Smooth muscle cell (in vitro differentiated cells): ENCODE results near the gene PLXNA2. TPM values are rescaled to one million over a fixed set of nuclear protein-coding genes. Genes with fewer than 3 reads are reported as not detected.

Source experiments
- DNase-seq: peaks from one replicate; lab custom pipeline; 2025; ENCODE audit not compliant: unreplicated experiment; lab: John Stamatoyannopoulos, UW
- H2AFZ ChIP-seq: fragments of 200-600 bp; sonication (generic); 2 replicates; pipeline ENCODE4 v1.6.0; 2016; ENCODE audit warnings: antibody characterized with exemption, low read depth, mild to moderate bottlenecking
- H3F3A ChIP-seq: fragments of 200-600 bp; sonication (generic); 2 replicates; pipeline ENCODE4 v1.6.0; 2017; ENCODE audit warnings: antibody characterized with exemption, low read depth
- H3K27ac ChIP-seq: fragments of 200-600 bp; sonication (generic); 2 replicates; pipeline ENCODE4 v1.5.1; 2016; ENCODE audit warnings: low read depth, mild to moderate bottlenecking
- H3K27me3 ChIP-seq: fragments of 200-600 bp; sonication (generic); 2 replicates; pipeline ENCODE4 v1.6.1; 2016; ENCODE audit warnings: low read depth, mild to moderate bottlenecking
- H3K36me3 ChIP-seq: fragments of 200-600 bp; sonication (generic); 2 replicates; pipeline ENCODE4 v1.5.1; 2016; ENCODE audit warnings: low read depth
- H3K4me1 ChIP-seq: fragments of 200-600 bp; sonication (generic); 2 replicates; pipeline ENCODE4 v1.5.1; 2016; ENCODE audit warnings: low read depth
- H3K4me2 ChIP-seq: fragments of 200-600 bp; sonication (generic); 2 replicates; pipeline ENCODE4 v1.6.0; 2016; ENCODE audit warnings: mild to moderate bottlenecking
- H3K4me3 ChIP-seq: fragments of 200-600 bp; sonication (generic); 2 replicates; pipeline ENCODE4 v1.5.1; 2016; ENCODE audit warnings: mild to moderate bottlenecking
- H3K79me2 ChIP-seq: fragments of 200-600 bp; sonication (generic); 2 replicates; pipeline ENCODE4 v1.6.0; 2016; ENCODE audit warnings: low read depth, mild to moderate bottlenecking
- H3K9ac ChIP-seq: fragments of 200-600 bp; sonication (generic); 2 replicates; pipeline ENCODE4 v1.6.0; 2016; ENCODE audit warnings: low read depth
- H3K9me3 ChIP-seq: fragments of 200-600 bp; sonication (generic); replicated peaks from 2 replicates; pipeline ENCODE4 v1.5.1; 2016; ENCODE audit warnings: low read depth
- H4K20me1 ChIP-seq: fragments of 200-600 bp; sonication (generic); 2 replicates; pipeline ENCODE4 v1.6.0; 2016; ENCODE audit warnings: low read depth
- CTCF ChIP-seq: fragments of 200-600 bp; sonication (generic); IDR thresholded peaks from 2 replicates; pipeline ENCODE4 v1.5.1; 2017; ENCODE audit warnings: borderline replicate concordance, mild to moderate bottlenecking, antibody characterized with exemption; ENCODE audit not compliant: insufficient read depth, poor library complexity, severe bottlenecking
- WGBS: methylation state at CpG from one replicate; pipeline ENCODE4 v1.1.7; 2016; ENCODE audit warnings: low lambda C conversion rate; 5-methylcytosine and 5-hydroxymethylcytosine counted together
- polyA plus RNA-seq: library from polyadenylated mRNA; unstranded; fragments of >200 nt; fragmentation: Nextera tagmentation; extraction: Ambion mirVana; gene quantifications from 2 replicates; pipeline ENCODE4 v1.2.1, GENCODE V29; 2016
- total RNA-seq: library from RNA; depleted of rRNA; stranded (reverse); fragments of >200 nt; gene quantifications from 2 replicates; pipeline ENCODE4 v1.2.3, GENCODE V29; 2014

Gene PLXNA2
- total and polyA plus RNA-seq, 2 experiments from 2014 or later, result 8.2 to 8.7 TPM

GRCh38 chr1:208057056-208057455, 187.1 kb downstream of the PLXNA2 start:
- no peak for DNase-seq
- Histone ChIP-seq H3K4me2 (no peak overlapping the region), H3K27me3 (no peaks in the 10 kb centered on the region), H3F3A (no peaks in the 10 kb centered on the region), H3K27ac (no peak overlapping the region), H2AFZ (no peak overlapping the region), H4K20me1 (no peaks in the 10 kb centered on the region), H3K9ac (no peak overlapping the region), H3K79me2 (no peaks in the 10 kb centered on the region), H3K36me3 (no peaks in the 10 kb centered on the region), H3K9me3 (no peaks in the 10 kb centered on the region), H3K4me3 (no peak overlapping the region), H3K4me1 (peaks cover 10% of the 10 kb centered on the region)
- 70% methylated on average over 2 of the region's 2 CpGs for WGBS
- TF ChIP-seq CTCF, result no peak

GRCh38 chr1:208055535-208055934, 188.6 kb downstream of the PLXNA2 start:
- H3K79me2 ChIP-seq, result no peaks in the 10 kb centered on the region
- H3K9me3 ChIP-seq, result no peaks in the 10 kb centered on the region

GRCh38 chr1:208054911-208055379, 189.2 kb downstream of the PLXNA2 start:
- H3K4me2 ChIP-seq, result no peak overlapping the region
- DNase-seq, result no peak
- H3K36me3 ChIP-seq, result no peaks in the 10 kb centered on the region
- no peaks in the 10 kb centered on the region for H3K27me3 ChIP-seq
- H3K27ac ChIP-seq, result no peak overlapping the region
- no peaks in the 10 kb centered on the region for H4K20me1 ChIP-seq
- TF ChIP-seq CTCF, result no peak
- no peaks in the 10 kb centered on the region for H3K79me2 ChIP-seq
- H3K4me1 ChIP-seq, result peaks cover 10% of the 10 kb centered on the region
- H2AFZ ChIP-seq, result no peak overlapping the region
- H3K9me3 ChIP-seq, result no peaks in the 10 kb centered on the region
- H3K4me3 ChIP-seq, result no peak overlapping the region
- no peaks in the 10 kb centered on the region for H3F3A ChIP-seq
- no peak overlapping the region for H3K9ac ChIP-seq
- 84% methylated on average over 13 of the region's 13 CpGs for WGBS

More at GRCh38 chr1:208055535-208055934, 188.6 kb downstream of the PLXNA2 start:
- peaks cover 10% of the 10 kb centered on the region for H3K4me1 ChIP-seq
- no peaks in the 10 kb centered on the region for H3K27me3 ChIP-seq
- no peak overlapping the region for H3K9ac ChIP-seq
- no peaks in the 10 kb centered on the region for H4K20me1 ChIP-seq
- H2AFZ ChIP-seq, result no peak overlapping the region
- H3K27ac ChIP-seq, result no peak overlapping the region
- H3K36me3 ChIP-seq, result no peaks in the 10 kb centered on the region
- no peak for DNase-seq
- H3K4me2 ChIP-seq, result no peak overlapping the region
- H3K4me3 ChIP-seq, result no peak overlapping the region
- 86% methylated on average over 11 of the region's 11 CpGs for WGBS
- no peaks in the 10 kb centered on the region for H3F3A ChIP-seq
- TF ChIP-seq CTCF, result no peak

GRCh38 chr1:208054485-208054884, 189.7 kb downstream of the PLXNA2 start:
- H3F3A ChIP-seq, result no peaks in the 10 kb centered on the region

More at GRCh38 chr1:208054485-208054884, 189.7 kb downstream of the PLXNA2 start:
- H3K4me2 ChIP-seq, result no peak overlapping the region
- no peak overlapping the region for H3K9ac ChIP-seq
- no peak overlapping the region for H3K4me3 ChIP-seq
- no peak overlapping the region for H2AFZ ChIP-seq
- no peak for DNase-seq
- H3K79me2 ChIP-seq, result no peaks in the 10 kb centered on the region
- H3K9me3 ChIP-seq, result no peaks in the 10 kb centered on the region
- H3K4me1 ChIP-seq, result peaks cover 10% of the 10 kb centered on the region
- no peaks in the 10 kb centered on the region for H3K36me3 ChIP-seq
- TF ChIP-seq CTCF, result no peak
- H3K27ac ChIP-seq, result no peak overlapping the region
- no peaks in the 10 kb centered on the region for H3K27me3 ChIP-seq
- H4K20me1 ChIP-seq, result no peaks in the 10 kb centered on the region
- 98% methylated on average over 6 of the region's 6 CpGs for WGBS
